ENCODE results near the gene ABCC4. TPM values are rescaled to one million over a fixed set of nuclear protein-coding genes. Genes with fewer than 3 reads are reported as not detected.

Gene ABCC4
- total RNA-seq, 1 donor from 2014 or later, result 19.0 TPM

DNA sequence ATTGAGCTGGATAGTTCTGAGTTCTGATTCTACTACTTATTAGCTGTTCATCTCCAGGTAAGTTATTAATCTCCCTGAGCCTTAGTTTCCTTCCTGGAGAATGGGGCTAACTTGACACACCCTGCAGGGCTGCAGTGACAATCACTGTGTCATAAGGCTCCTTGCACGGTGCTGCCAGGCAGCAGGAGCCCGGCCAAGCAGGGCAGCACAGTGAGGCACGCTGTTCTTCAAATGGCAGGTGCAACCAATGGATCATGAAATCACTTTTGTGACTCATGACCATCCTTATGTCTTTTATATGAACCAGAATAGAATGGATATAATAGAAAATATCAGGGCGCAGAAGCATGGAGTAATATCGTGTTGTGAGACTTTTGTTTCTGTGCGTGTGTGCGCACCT lies 242.6 kb downstream of the ABCC4 start:
- TF ChIP-seq, protein P1, sequence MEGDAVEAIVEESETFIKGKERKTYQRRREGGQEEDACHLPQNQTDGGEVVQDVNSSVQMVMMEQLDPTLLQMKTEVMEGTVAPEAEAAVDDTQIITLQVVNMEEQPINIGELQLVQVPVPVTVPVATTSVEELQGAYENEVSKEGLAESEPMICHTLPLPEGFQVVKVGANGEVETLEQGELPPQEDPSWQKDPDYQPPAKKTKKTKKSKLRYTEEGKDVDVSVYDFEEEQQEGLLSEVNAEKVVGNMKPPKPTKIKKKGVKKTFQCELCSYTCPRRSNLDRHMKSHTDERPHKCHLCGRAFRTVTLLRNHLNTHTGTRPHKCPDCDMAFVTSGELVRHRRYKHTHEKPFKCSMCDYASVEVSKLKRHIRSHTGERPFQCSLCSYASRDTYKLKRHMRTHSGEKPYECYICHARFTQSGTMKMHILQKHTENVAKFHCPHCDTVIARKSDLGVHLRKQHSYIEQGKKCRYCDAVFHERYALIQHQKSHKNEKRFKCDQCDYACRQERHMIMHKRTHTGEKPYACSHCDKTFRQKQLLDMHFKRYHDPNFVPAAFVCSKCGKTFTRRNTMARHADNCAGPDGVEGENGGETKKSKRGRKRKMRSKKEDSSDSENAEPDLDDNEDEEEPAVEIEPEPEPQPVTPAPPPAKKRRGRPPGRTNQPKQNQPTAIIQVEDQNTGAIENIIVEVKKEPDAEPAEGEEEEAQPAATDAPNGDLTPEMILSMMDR (IDR thresholded peaks at IDR 0.05; ENCODE audit: unreplicated experiment), result no peak
- no peak for DNase-seq (ENCODE audit: low spot score)

DNA sequence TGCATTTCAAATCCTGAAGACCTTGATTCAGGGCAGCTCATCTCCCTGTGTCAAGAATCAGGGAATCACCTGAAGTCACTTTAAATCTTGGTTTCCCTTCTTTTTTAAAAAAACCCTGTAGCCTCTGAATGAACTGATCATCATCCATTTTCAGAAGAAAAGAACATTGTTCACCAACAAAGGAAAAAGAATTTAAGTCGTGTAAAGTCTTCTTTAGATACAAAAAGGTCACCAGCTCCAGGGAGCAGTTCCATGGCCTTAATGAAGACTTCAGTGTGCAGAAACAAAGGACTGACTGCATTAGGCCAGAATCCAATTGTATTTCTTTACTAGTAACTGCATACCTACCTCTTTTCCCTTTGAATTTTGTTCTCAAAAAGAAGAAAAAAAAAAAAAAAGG lies 245.0 kb downstream of the ABCC4 start:
- Mint-ChIP-seq H3K4me1 (ENCODE audit: unreplicated experiment) (no peaks in the 10 kb centered on the region), H3K36me3 (ENCODE audit: low read depth, unreplicated experiment) (no peaks in the 10 kb centered on the region)

More for the DNA sequence above, 242.6 kb downstream of the ABCC4 start:
- Mint-ChIP-seq H3K4me1 (ENCODE audit: unreplicated experiment) (no peaks in the 10 kb centered on the region), H3K27me3 (ENCODE audit: unreplicated experiment) (peaks cover 1% of the 10 kb centered on the region), H3K36me3 (ENCODE audit: low read depth, unreplicated experiment) (no peaks in the 10 kb centered on the region), H3K27ac (ENCODE audit: unreplicated experiment) (no peak overlapping the region), H3K4me3 (ENCODE audit: unreplicated experiment) (no peak overlapping the region), H3K9me3 (ENCODE audit: unreplicated experiment) (no peaks in the 10 kb centered on the region)

DNA sequence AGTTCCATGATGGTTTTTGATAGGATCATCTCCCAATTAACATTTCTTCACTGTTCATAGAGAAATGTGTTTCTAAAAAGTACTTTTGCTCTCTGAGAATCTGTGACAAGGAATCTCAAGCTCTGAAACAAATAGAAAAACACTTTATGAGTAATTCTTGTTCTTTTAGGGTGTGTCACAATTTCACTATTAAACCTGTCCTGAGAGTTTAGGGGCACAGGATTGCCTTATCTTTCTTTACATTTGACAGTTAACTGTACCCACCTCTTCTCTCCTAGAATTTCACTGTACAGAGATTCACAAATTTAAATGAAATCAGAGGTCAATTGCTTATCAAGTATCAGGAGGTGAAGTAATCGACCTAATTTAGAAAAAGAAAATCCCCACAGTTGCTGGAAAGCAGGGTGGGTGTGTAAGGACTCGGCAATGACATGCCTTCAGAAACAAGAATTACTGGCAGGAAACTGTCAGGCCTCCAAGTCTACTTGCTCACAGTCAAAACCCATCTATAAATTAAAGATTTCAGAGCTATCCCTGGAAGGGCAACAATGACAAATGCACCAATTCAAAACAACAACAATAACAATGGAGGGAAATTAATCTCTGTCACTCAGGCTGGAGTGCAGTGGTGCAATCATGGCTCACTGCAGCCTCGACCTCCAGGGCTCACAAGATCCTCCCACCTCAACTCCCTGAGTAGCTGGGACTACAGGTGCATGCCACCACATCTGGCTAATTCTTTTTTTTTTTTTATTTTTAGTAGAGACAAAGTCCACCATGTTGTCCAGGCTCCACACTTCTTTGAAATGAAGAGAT lies 250.2 kb downstream of the ABCC4 start:
- TF ChIP-seq, protein P1 (IDR thresholded peaks at IDR 0.05; ENCODE audit: unreplicated experiment), result no peak
- no peaks in the 10 kb centered on the region for H3K9me3 Mint-ChIP-seq (ENCODE audit: unreplicated experiment)
- H3K27me3 Mint-ChIP-seq (ENCODE audit: unreplicated experiment), result no peaks in the 10 kb centered on the region
- no peaks in the 10 kb centered on the region for H3K4me1 Mint-ChIP-seq (ENCODE audit: unreplicated experiment)
- H3K4me3 Mint-ChIP-seq (ENCODE audit: unreplicated experiment), result no peak overlapping the region
- DNase-seq (ENCODE audit: low spot score), result no peak
- no peak overlapping the region for H3K27ac Mint-ChIP-seq (ENCODE audit: unreplicated experiment)
- H3K36me3 Mint-ChIP-seq (ENCODE audit: low read depth, unreplicated experiment), result no peaks in the 10 kb centered on the region

More for the DNA sequence above, 245.0 kb downstream of the ABCC4 start:
- no peak overlapping the region for H3K27ac Mint-ChIP-seq (ENCODE audit: unreplicated experiment)
- H3K9me3 Mint-ChIP-seq (ENCODE audit: unreplicated experiment), result no peaks in the 10 kb centered on the region
- TF ChIP-seq, protein P1 (IDR thresholded peaks at IDR 0.05; ENCODE audit: unreplicated experiment), result no peak
- no peaks in the 10 kb centered on the region for H3K27me3 Mint-ChIP-seq (ENCODE audit: unreplicated experiment)
- DNase-seq (ENCODE audit: low spot score), result no peak
- H3K4me3 Mint-ChIP-seq (ENCODE audit: unreplicated experiment), result no peak overlapping the region

DNA sequence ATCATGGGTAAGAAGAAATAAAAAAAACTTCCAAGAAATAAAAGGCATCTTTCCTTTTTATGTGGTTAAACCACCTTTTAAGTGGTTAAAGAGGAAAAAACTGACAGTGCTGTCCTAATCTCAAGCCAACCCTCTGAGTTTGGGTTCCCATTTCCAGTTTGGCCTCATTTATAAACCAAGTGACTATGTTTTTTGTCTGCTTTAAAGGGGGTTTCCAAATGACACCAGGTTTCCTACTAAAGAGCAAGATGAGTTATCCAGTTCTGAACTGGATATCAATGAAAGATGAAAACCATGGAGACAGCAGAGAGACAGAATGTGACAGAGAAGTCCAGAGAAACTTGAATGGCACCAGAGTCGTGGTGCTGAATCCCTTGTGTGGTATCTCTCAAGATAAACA lies 251.5 kb downstream of the ABCC4 start:
- no peaks in the 10 kb centered on the region for H3K9me3 Mint-ChIP-seq (ENCODE audit: unreplicated experiment)
- H3K4me3 Mint-ChIP-seq (ENCODE audit: unreplicated experiment), result no peak overlapping the region
- no peak overlapping the region for H3K27ac Mint-ChIP-seq (ENCODE audit: unreplicated experiment)
- H3K4me1 Mint-ChIP-seq (ENCODE audit: unreplicated experiment), result no peaks in the 10 kb centered on the region
- no peaks in the 10 kb centered on the region for H3K27me3 Mint-ChIP-seq (ENCODE audit: unreplicated experiment)
- TF ChIP-seq, protein P1 (IDR thresholded peaks at IDR 0.05; ENCODE audit: unreplicated experiment), result no peak
- no peaks in the 10 kb centered on the region for H3K36me3 Mint-ChIP-seq (ENCODE audit: low read depth, unreplicated experiment)
- no peak for DNase-seq (ENCODE audit: low spot score)

DNA sequence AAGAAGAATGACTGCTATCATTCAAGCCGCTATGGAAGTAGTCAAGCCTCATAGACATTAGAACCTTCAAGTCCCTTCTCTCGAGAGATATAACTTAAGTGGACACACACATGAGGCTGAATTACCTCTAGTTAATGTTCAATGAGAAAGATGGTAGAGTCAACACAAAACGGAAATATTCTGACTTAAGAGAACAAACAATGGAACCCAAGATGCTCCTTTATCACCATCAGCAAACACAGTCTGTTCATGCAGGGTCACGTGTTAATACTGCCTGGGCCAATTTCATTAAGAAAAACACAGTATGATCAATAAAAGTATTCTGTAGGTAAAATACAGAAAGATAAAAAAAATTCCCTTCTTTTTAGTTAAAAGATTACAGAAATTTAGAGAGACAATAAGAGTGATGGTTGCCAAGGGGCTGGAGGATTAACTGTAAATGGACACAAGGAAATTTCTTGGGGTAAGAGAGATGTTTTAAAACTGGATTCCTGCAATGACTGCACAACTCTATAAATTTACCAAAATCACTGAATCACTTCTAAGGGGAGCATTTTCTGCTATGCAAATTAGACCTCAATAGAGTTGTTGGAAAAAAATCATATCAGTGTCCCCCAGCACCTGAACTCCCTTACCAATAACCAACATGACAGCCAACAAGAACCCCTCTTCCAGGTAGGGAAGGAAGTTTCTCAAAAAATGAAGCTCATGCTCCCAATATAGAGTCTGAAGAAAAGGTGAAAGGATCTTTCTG lies 256.6 kb downstream of the ABCC4 start:
- TF ChIP-seq, protein P1 (IDR thresholded peaks at IDR 0.05; ENCODE audit: unreplicated experiment), result no peak
- peaks cover 3% of the 10 kb centered on the region for H3K36me3 Mint-ChIP-seq (ENCODE audit: low read depth, unreplicated experiment)
- DNase-seq (ENCODE audit: low spot score), result no peak

More for the DNA sequence above, 256.6 kb downstream of the ABCC4 start:
- Mint-ChIP-seq H3K9me3 (ENCODE audit: unreplicated experiment) (no peaks in the 10 kb centered on the region), H3K4me1 (ENCODE audit: unreplicated experiment) (no peaks in the 10 kb centered on the region), H3K27ac (ENCODE audit: unreplicated experiment) (no peak overlapping the region), H3K4me3 (ENCODE audit: unreplicated experiment) (no peak overlapping the region), H3K27me3 (ENCODE audit: unreplicated experiment) (no peaks in the 10 kb centered on the region)

Data from endothelial cell (in vitro differentiated cells).